ENCODE measurements around the gene CNTRL. TPM values are rescaled to one million over a fixed set of nuclear protein-coding genes. Genes with fewer than 3 reads are reported as not detected.

The CNTRL gene
- total RNA-seq, 6 experiments from 2014 or later, result 3.8 to 10.4 (median 8.8) TPM

GRCh38 chr9:121133104-121133816 lies 58.5 kb downstream of the CNTRL start:
- TF ChIP-seq CTCF (IDR thresholded peaks at IDR 0.05), result no peak
- no peak overlapping the region for H3K4me3 Mint-ChIP-seq
- DNase-seq, result no peak
- peaks cover 19% of the 10 kb centered on the region for H3K36me3 Mint-ChIP-seq (ENCODE audit: low read depth)
- peaks cover 6% of the 10 kb centered on the region for H3K4me1 Mint-ChIP-seq (ENCODE audit: low read depth)
- H3K9me3 Mint-ChIP-seq, result no peaks in the 10 kb centered on the region; the same call in none of the 2 replicates
- no peak overlapping the region for H3K27ac Mint-ChIP-seq
- H3K27me3 Mint-ChIP-seq (ENCODE audit: insufficient read depth), result no peaks in the 10 kb centered on the region; the same call in 1 of the 2 replicates

- no peak for TF ChIP-seq CTCF (IDR thresholded peaks at IDR 0.05)
- Mint-ChIP-seq H3K36me3 (ENCODE audit: low read depth) (peaks cover 10% of the 10 kb centered on the region; the same call in 1 of the 2 replicates), H3K27ac (no peak overlapping the region), H3K9me3 (no peaks in the 10 kb centered on the region), H3K4me3 (no peak overlapping the region), H3K4me1 (ENCODE audit: low read depth) (peaks cover 17% of the 10 kb centered on the region), H3K27me3 (ENCODE audit: insufficient read depth) (no peaks in the 10 kb centered on the region; the same call in 1 of the 2 replicates)
- no peak for DNase-seq
Measured at GRCh38 chr9:121135642-121136041, 60.9 kb downstream of the CNTRL start.

- no peak for DNase-seq
- Mint-ChIP-seq H3K4me1 (ENCODE audit: low read depth) (peaks cover 33% of the 10 kb centered on the region), H3K36me3 (ENCODE audit: low read depth) (peaks cover 26% of the 10 kb centered on the region), H3K27ac (peak overlapping the region; percentile 57; the same call in 1 of the 2 replicates), H3K4me3 (no peak overlapping the region), H3K27me3 (ENCODE audit: insufficient read depth) (peaks cover 2% of the 10 kb centered on the region; the same call in 1 of the 2 replicates), H3K9me3 (no peaks in the 10 kb centered on the region)
- no peak for TF ChIP-seq CTCF (IDR thresholded peaks at IDR 0.05)
Measured at GRCh38 chr9:121138561-121138960, 63.8 kb downstream of the CNTRL start.

GRCh38 chr9:121138973-121139372 lies 64.2 kb downstream of the CNTRL start:
- Mint-ChIP-seq H3K27ac (no peak overlapping the region; the same call in 1 of the 2 replicates), H3K36me3 (ENCODE audit: low read depth) (peaks cover 27% of the 10 kb centered on the region), H3K27me3 (ENCODE audit: insufficient read depth) (peaks cover 2% of the 10 kb centered on the region; the same call in 1 of the 2 replicates), H3K4me3 (no peak overlapping the region), H3K4me1 (ENCODE audit: low read depth) (peaks cover 33% of the 10 kb centered on the region), H3K9me3 (no peaks in the 10 kb centered on the region)
- DNase-seq, result no peak
- no peak for TF ChIP-seq CTCF (IDR thresholded peaks at IDR 0.05)

GRCh38 chr9:121140162-121140561 lies 65.4 kb downstream of the CNTRL start:
- H3K4me3 Mint-ChIP-seq, result no peak overlapping the region
- TF ChIP-seq CTCF (IDR thresholded peaks at IDR 0.05), result no peak
- peaks cover 2% of the 10 kb centered on the region; the same call in 1 of the 2 replicates for H3K27me3 Mint-ChIP-seq (ENCODE audit: insufficient read depth)
- no peak overlapping the region for H3K27ac Mint-ChIP-seq
- H3K4me1 Mint-ChIP-seq (ENCODE audit: low read depth), result peaks cover 33% of the 10 kb centered on the region
- H3K36me3 Mint-ChIP-seq (ENCODE audit: low read depth), result peaks cover 35% of the 10 kb centered on the region
- H3K9me3 Mint-ChIP-seq, result no peaks in the 10 kb centered on the region
- DNase-seq, result no peak
